Parathyroid adenoma (tissue), 2 donors: Measurements from ENCODE around the gene ZNF500.

Source experiments
- H2AFZ ChIP-seq: fragments of 300-600 bp; sonication (generic); one replicate; pipeline ENCODE4 v1.7.0; 2017; ENCODE audit warnings: antibody characterized with exemption, mild to moderate bottlenecking
- H3K27ac ChIP-seq: fragments of 300-600 bp; sonication (generic); one replicate; pipeline ENCODE4 v1.7.0; 2017
- H3K27me3 ChIP-seq: fragments of 300-600 bp; sonication (generic); one replicate; pipeline ENCODE4 v1.7.0; 2017; ENCODE audit warnings: low read length; ENCODE audit not compliant: control insufficient read depth, insufficient read depth
- H3K36me3 ChIP-seq: fragments of 300-600 bp; sonication (generic); one replicate; pipeline ENCODE4 v1.7.0; 2017; ENCODE audit warnings: low read length; ENCODE audit not compliant: control insufficient read depth, insufficient read depth
- H3K4me1 ChIP-seq: fragments of 300-600 bp; sonication (generic); one replicate; pipeline ENCODE4 v1.7.0; 2017; ENCODE audit warnings: control low read depth
- H3K4me2 ChIP-seq: fragments of 300-600 bp; sonication (generic); one replicate; pipeline ENCODE4 v1.7.0; 2017; ENCODE audit warnings: low read length
- H3K4me3 ChIP-seq: fragments of 300-600 bp; sonication (generic); one replicate; pipeline ENCODE4 v1.7.0; 2017; ENCODE audit warnings: low read depth, low read length
- H3K79me2 ChIP-seq: fragments of 300-600 bp; sonication (generic); one replicate; pipeline ENCODE4 v1.7.0; 2017; ENCODE audit warnings: control low read depth
- H3K9ac ChIP-seq: fragments of 300-600 bp; sonication (generic); one replicate; pipeline ENCODE4 v1.7.0; 2017; ENCODE audit warnings: mild to moderate bottlenecking
- H3K9me3 ChIP-seq: fragments of 300-600 bp; sonication (generic); one replicate; pipeline ENCODE4 v1.7.0; 2017; ENCODE audit warnings: low read length; ENCODE audit not compliant: control insufficient read depth
- TF ChIP-seq, protein P1 (sequence below): fragments of 300-600 bp; sonication (generic); IDR thresholded peaks from one replicate; pipeline ENCODE4 v1.7.0; 2017; ENCODE audit warnings: antibody characterized with exemption, mild to moderate bottlenecking
- donor health status: primary hyperparathyroidism.

ZNF500 gene

DNA sequence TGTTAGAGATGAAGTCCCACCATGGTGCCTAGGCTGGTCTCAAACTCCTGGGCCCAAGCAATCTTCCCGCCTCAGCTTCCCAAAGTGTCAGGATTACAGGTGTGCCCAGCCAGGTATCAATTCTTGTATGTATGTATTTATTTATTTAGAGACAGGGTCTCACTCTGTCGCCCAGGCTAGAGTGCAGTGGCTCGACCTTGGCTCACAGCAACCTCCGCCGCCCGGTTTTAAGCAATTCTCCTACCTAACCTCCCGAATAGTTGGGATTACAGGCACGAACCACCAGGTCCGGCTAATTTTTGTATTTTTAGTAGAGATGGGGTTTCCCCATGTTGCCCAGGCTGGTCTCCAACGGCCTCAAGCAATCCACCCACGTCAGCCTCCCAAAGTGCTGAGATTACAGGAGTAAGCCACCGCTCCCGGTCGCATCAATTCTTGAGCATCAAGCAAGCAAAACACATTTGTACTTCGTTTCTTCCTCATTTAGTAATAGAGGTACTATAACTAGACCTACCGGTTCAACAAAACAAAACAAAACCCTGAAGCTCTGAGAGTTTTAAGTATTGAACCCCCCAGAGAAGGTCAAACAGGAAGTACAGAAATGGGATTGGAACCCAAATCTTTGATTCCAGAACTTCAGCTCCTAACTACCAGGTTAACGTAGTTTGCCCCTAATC, 1.0 kb upstream of the ZNF500 start:
- Histone ChIP-seq H3K9me3 (no peaks in the 10 kb centered on the region), H2AFZ (peak overlapping the region; percentile 90), H3K36me3 (no peaks in the 10 kb centered on the region), H3K4me2 (peak overlapping the region; percentile 90), H3K79me2 (peaks cover 4% of the 10 kb centered on the region), H3K4me3 (peak overlapping the region; percentile 57), H3K27ac (peak overlapping the region; percentile 58), H3K9ac (no peak overlapping the region), H3K27me3 (no peaks in the 10 kb centered on the region), H3K4me1 (peaks cover 6% of the 10 kb centered on the region)
- TF ChIP-seq, protein P1, sequence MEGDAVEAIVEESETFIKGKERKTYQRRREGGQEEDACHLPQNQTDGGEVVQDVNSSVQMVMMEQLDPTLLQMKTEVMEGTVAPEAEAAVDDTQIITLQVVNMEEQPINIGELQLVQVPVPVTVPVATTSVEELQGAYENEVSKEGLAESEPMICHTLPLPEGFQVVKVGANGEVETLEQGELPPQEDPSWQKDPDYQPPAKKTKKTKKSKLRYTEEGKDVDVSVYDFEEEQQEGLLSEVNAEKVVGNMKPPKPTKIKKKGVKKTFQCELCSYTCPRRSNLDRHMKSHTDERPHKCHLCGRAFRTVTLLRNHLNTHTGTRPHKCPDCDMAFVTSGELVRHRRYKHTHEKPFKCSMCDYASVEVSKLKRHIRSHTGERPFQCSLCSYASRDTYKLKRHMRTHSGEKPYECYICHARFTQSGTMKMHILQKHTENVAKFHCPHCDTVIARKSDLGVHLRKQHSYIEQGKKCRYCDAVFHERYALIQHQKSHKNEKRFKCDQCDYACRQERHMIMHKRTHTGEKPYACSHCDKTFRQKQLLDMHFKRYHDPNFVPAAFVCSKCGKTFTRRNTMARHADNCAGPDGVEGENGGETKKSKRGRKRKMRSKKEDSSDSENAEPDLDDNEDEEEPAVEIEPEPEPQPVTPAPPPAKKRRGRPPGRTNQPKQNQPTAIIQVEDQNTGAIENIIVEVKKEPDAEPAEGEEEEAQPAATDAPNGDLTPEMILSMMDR: no peak

- H3K27me3 ChIP-seq: no peaks in the 10 kb centered on the region
- H3K4me1 ChIP-seq: peaks cover 6% of the 10 kb centered on the region
- H3K27ac ChIP-seq: peak overlapping the region; percentile 71
- H3K9me3 ChIP-seq: no peaks in the 10 kb centered on the region
- no peak overlapping the region for H3K9ac ChIP-seq
- peak overlapping the region; percentile 88 for H3K4me2 ChIP-seq
- H3K79me2 ChIP-seq: peaks cover 4% of the 10 kb centered on the region
- no peaks in the 10 kb centered on the region for H3K36me3 ChIP-seq
- peak overlapping the region; percentile 96 for H2AFZ ChIP-seq
- peak overlapping the region; percentile 85 for H3K4me3 ChIP-seq
- TF ChIP-seq, protein P1: no peak
Measured at GRCh38 chr16:4765511-4766474, 1.2 kb downstream of the ZNF500 start.

DNA sequence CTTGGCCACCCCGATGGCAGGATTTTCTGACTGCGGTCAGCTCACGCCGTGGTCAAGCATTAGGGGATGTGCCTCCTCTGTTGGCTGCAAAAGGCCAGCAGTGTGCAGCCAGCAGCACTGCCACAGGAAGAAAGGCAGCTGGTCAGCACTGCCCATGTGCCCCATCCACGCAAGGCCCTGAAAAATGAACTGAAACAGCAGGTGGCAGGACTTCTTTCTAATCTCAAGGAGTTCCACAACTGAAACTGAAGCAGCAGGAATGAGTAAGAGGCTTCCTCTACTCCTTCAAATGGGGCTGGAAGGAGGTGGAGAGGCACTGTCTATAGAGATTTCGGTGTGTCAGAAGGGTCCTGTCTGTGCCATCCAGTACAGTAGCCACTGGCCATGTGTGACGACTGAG, 3.2 kb downstream of the ZNF500 start:
- Histone ChIP-seq H3K27me3 (no peaks in the 10 kb centered on the region), H3K36me3 (no peaks in the 10 kb centered on the region), H3K4me1 (no peaks in the 10 kb centered on the region), H3K4me2 (no peak overlapping the region), H2AFZ (no peak overlapping the region), H3K9me3 (no peaks in the 10 kb centered on the region), H3K4me3 (no peak overlapping the region), H3K9ac (no peak overlapping the region), H3K27ac (no peak overlapping the region), H3K79me2 (peaks cover 4% of the 10 kb centered on the region)
- TF ChIP-seq, protein P1: no peak

- no peaks in the 10 kb centered on the region for H3K4me1 ChIP-seq
- H3K9me3 ChIP-seq: no peaks in the 10 kb centered on the region
- H2AFZ ChIP-seq: no peak overlapping the region
- no peak overlapping the region for H3K4me3 ChIP-seq
- TF ChIP-seq, protein P1: no peak
- H3K4me2 ChIP-seq: no peak overlapping the region
- H3K36me3 ChIP-seq: no peaks in the 10 kb centered on the region
- H3K27me3 ChIP-seq: no peaks in the 10 kb centered on the region
- no peak overlapping the region for H3K9ac ChIP-seq
- H3K27ac ChIP-seq: no peak overlapping the region
- H3K79me2 ChIP-seq: peaks cover 4% of the 10 kb centered on the region
Measured at GRCh38 chr16:4762205-4762604, 4.8 kb downstream of the ZNF500 start.
